Left forelimb (tissue), 1 donor: ENCODE measurements around the gene COBL.

Source experiments
- DNase-seq: peaks from one replicate; pipeline ENCODE4 v3.0.0-alpha.2; 2018; ENCODE audit warnings: low spot score

COBL gene

GRCh38 chr7:51073171-51073570 is 243.4 kb downstream of the COBL start:
- DNase-seq, result no peak

GRCh38 chr7:51072281-51072680 is 244.3 kb downstream of the COBL start:
- no peak for DNase-seq

GRCh38 chr7:51071427-51071826 is 245.2 kb downstream of the COBL start:
- no peak for DNase-seq

GRCh38 chr7:51070151-51070550 is 246.5 kb downstream of the COBL start:
- no peak for DNase-seq

DNA sequence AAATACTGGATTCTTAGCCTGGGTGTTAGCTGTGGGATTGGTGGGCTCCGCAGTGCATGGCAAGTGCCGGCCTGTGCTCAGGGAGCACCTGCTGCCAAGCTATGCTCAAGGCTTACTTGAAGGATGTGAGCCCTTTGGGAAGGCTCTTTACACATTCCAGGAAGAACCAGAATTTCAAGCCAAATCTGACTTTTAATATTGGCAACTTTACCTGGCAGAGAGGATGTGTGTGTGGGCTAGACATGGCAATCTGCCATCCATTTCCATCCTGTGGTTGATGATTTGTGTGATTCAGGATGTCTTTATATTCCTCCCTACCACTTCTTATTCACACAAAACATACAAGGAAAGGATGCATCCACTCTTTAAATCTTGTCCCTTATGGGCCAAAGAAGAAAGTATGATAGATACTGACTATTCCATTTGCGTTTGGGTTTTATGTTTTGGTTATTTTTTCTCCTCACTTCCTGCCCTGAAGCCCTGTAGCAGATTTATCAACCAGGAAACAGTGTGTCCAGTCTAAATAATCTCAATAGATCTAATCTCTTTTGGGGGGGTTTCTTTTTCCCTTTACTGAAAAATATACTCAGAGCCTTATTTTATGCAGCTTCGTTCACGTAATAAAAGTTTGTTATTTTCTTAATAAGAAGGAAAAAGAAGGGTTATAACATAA is 247.1 kb downstream of the COBL start:
- DNase-seq, result no peak

- no peak for DNase-seq
These were observed 248.2 kb downstream of the COBL start for GRCh38 chr7:51068401-51068800.

GRCh38 chr7:51067757-51068156 is 248.9 kb downstream of the COBL start:
- no peak for DNase-seq

DNA sequence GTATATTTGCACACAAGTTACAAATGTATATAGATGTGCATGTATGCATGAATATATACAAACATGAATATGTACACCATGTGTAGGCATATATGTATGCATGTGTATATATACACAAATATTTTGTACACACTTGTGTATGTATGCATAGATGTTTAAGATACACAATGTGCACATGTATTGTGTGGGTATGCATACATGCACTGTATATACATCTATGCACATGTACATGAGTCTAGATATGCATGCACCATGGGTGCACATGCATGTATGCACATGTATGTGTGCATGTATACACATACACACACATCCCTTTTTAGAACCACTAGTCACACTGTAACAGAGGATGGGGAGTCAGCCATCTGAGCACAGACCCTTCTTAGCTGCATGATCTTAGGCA is 249.4 kb downstream of the COBL start:
- DNase-seq, result no peak

DNA sequence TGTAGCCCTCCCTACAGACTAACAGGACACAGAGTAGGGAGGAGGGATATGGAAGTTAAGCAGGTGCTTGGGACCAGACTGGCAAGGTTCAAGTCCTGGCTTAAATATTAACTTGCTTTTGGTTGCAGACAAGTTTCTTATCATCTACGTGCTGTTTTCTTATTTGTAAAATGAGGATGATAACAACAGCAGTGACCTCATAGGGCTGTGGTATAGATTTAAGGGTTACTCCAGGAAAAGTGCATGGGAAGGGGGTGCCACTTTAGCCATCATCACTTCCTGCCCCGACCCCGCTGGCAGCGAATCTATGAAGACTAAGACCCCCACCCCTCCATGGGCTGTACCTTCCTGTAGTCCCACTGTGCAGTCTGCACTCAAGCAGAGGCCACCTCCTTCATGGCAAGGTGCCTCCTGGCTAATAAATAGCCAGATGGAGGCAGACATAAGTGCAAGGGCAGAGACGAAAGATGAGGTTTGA is 250.2 kb downstream of the COBL start:
- no peak for DNase-seq

DNA sequence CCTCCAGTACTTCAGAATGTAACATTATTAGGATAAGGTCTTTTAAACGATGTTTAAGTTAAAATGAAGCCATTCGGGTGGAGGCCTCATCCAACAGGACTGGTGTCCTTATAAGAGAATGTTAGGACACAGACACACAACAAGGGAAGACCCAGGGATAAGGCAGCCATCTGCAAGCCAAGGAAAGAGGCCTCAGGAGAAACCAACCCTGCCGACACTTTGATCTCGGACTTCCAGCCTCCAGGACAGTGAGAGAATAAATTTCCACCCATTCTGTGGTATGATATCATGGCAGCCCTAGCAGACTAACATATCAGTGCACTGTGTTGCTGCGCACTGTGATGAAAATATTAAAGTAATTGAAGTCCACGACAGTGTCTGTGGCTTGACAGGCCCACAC is 250.8 kb downstream of the COBL start:
- DNase-seq, result no peak

DNA sequence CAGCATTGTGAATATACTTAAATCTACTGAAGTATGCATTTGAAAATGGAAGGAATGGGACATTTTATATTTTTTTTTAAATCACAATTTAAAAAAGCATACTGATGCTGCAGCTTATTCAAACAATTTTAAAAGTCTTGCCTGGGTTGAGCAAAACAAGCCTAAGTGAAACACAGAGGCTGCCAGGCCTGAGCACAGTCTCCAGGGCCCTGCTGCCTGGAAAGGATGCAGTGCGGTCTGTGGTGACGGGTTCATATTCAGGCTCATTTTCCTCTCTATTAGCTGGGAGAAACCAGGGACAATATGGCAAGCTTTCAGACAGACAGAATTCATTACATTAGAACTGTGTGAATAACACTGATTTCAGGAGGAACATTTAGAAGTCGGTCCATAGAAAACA is 251.9 kb downstream of the COBL start:
- no peak for DNase-seq

DNA sequence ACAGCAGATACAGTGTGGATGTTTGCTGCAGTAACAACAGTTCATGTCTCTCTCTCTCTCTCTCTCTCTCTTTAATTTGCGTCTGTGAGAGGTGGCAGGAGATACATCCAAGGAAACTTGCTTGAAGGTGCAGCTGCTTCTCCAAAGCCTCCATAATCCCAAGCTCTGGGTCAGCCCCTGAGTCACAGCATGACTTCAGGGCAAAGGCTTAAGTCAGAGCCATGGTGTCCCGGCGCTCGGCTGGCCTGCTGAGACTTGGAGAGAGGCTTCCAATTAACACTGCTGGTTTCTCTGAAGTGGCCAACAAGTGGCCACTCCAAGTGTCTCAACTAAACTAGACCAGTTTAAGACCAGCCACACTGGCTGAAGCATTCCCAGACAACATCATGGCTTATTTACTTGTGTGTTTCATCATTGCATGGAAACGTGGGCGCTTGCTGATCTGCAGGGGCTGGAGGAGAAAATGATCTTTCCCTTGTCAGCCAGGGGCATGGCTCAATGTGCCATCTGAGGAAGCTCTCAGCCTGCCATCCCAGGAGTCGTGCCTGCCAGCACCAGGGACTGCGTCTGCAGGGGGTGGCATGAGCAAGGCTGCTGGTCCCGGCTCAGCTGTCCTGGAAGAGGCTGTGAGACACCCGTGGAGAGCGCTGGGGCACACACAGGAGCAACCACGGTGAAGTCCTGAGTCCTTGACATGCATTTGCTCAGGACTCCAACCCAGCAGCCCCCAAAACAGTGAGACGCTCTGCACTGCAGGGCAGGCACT is 254.2 kb downstream of the COBL start:
- DNase-seq, result no peak

GRCh38 chr7:51060536-51060935 is 256.1 kb downstream of the COBL start:
- DNase-seq, result no peak

DNA sequence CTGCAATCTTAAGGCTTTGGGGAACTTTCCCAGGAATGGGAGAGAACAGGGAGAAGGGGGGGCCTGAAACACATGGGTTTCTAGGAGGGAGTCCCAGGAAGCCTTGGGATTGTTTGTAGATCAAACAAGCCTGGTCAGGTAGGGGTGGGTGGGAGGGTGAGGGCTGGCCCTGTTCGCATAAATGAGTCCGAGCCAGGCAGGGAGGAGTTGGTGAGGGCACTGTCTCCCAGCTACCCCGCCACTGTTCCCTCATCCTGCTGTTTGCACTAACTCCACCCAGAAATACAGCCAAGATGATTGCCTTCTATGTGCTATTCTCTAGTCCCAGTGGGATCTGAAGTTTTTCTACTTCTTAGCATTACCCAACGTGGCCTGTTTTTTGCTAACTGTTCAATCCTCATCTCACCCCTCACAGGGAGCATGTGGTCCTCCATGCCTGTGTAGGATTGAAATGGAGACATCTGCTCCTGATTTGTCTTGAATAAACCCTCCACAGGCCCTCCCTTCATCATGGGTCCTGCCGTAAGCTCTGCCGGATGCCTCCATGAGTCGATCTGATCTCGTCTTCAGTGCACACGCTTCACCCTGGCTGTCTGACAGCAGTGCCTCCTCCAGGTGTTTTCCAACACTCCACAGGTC is 257.0 kb downstream of the COBL start:
- no peak for DNase-seq

DNA sequence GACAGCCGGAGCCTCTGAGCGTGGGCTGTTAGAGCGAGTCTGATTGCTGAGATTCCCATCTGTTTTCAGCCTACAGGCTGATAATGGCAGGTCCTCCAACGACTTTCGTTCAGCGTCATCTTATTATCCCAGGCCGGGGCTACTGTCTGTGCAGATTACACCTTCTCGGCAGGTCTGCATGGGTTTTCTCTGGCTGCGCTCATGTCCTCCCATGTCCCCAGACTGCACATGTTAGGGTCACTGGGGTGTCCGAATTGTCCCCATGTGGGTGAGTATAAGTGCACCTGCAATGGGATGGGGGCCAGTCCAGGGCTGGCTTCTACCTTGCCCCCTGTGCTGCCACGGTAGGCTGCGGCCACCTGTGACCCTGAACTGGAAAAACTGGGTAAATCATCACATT is 257.8 kb downstream of the COBL start:
- no peak for DNase-seq

GRCh38 chr7:51055039-51055840 is 261.4 kb downstream of the COBL start:
- DNase-seq, result no peak

- no peak for DNase-seq
These were observed 262.4 kb downstream of the COBL start for GRCh38 chr7:51054231-51054630.

- no peak for DNase-seq
These were observed 263.3 kb downstream of the COBL start for GRCh38 chr7:51053160-51053925.

- DNase-seq, result no peak
These were observed 270.1 kb downstream of the COBL start for GRCh38 chr7:51046482-51046881.

- no peak for DNase-seq
These were observed 270.5 kb downstream of the COBL start for GRCh38 chr7:51046103-51046466.

DNA sequence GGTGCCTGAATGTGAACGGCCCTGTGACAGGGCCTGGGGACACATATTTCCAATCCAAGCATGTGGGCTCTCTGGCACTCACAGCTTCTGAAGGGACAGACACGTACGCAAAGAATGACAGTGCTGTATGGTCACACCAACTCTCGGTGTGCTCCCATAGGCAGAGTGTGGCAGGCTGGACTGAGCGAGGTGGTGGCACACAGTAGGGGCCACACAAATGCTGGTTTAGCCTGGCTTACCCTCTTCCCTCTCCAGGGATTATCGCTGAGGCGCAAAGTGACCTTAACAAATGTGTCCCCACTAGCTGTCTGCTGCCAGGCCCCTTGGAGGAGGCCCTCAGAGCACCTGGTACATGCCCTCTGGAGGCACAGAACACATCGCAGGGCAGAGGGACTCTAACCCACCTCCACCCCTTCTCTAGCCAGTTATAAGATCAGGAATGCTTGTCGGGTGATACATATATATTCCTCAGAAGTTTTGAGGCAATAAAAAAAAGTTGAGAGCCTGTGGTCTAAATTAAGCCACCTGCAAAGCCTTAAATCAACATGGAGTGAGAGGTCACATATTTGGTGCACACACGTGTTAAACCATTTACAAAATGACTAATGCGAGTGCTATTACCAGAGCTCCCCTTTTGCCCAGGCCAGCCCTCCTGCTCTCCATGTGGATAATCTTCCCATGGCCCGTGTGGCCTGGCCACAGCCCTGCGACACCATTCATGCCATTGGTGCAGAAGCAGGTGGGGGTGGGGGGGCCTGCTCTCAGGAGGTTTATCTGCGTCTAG is 271.1 kb downstream of the COBL start:
- DNase-seq, result no peak
